ENCODE measurements around the gene TMPRSS11F. TPM values are rescaled to one million over a fixed set of nuclear protein-coding genes. Genes with fewer than 3 reads are reported as not detected.

TMPRSS11F gene
- total and polyA plus RNA-seq, 9 of the 15 experiments (the other 6 are each of a cell fraction or from before 2014, with no cell fraction given): 0.03 to 0.36 (median 0.07) TPM; not detected in 2

DNA sequence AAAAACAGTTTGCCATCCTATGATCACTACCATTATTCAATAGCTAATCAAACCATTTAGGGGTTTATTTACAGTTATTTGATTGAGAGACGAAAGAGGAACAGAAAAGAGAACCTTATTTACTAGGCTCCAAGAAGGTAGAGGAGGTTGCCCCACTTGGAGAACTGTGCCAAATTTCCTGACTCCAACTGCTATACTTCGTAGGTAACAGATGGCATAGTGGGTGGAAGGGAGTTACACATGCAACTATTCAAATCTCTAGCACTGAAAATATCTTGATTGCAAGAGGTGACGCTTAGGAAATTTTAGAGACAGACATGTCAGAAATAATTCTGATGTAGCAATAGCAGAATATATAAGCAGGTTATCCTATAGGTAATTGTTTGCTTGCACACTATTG, 38.0 kb upstream of the TMPRSS11F start (continued):
- TF ChIP-seq, protein P1, sequence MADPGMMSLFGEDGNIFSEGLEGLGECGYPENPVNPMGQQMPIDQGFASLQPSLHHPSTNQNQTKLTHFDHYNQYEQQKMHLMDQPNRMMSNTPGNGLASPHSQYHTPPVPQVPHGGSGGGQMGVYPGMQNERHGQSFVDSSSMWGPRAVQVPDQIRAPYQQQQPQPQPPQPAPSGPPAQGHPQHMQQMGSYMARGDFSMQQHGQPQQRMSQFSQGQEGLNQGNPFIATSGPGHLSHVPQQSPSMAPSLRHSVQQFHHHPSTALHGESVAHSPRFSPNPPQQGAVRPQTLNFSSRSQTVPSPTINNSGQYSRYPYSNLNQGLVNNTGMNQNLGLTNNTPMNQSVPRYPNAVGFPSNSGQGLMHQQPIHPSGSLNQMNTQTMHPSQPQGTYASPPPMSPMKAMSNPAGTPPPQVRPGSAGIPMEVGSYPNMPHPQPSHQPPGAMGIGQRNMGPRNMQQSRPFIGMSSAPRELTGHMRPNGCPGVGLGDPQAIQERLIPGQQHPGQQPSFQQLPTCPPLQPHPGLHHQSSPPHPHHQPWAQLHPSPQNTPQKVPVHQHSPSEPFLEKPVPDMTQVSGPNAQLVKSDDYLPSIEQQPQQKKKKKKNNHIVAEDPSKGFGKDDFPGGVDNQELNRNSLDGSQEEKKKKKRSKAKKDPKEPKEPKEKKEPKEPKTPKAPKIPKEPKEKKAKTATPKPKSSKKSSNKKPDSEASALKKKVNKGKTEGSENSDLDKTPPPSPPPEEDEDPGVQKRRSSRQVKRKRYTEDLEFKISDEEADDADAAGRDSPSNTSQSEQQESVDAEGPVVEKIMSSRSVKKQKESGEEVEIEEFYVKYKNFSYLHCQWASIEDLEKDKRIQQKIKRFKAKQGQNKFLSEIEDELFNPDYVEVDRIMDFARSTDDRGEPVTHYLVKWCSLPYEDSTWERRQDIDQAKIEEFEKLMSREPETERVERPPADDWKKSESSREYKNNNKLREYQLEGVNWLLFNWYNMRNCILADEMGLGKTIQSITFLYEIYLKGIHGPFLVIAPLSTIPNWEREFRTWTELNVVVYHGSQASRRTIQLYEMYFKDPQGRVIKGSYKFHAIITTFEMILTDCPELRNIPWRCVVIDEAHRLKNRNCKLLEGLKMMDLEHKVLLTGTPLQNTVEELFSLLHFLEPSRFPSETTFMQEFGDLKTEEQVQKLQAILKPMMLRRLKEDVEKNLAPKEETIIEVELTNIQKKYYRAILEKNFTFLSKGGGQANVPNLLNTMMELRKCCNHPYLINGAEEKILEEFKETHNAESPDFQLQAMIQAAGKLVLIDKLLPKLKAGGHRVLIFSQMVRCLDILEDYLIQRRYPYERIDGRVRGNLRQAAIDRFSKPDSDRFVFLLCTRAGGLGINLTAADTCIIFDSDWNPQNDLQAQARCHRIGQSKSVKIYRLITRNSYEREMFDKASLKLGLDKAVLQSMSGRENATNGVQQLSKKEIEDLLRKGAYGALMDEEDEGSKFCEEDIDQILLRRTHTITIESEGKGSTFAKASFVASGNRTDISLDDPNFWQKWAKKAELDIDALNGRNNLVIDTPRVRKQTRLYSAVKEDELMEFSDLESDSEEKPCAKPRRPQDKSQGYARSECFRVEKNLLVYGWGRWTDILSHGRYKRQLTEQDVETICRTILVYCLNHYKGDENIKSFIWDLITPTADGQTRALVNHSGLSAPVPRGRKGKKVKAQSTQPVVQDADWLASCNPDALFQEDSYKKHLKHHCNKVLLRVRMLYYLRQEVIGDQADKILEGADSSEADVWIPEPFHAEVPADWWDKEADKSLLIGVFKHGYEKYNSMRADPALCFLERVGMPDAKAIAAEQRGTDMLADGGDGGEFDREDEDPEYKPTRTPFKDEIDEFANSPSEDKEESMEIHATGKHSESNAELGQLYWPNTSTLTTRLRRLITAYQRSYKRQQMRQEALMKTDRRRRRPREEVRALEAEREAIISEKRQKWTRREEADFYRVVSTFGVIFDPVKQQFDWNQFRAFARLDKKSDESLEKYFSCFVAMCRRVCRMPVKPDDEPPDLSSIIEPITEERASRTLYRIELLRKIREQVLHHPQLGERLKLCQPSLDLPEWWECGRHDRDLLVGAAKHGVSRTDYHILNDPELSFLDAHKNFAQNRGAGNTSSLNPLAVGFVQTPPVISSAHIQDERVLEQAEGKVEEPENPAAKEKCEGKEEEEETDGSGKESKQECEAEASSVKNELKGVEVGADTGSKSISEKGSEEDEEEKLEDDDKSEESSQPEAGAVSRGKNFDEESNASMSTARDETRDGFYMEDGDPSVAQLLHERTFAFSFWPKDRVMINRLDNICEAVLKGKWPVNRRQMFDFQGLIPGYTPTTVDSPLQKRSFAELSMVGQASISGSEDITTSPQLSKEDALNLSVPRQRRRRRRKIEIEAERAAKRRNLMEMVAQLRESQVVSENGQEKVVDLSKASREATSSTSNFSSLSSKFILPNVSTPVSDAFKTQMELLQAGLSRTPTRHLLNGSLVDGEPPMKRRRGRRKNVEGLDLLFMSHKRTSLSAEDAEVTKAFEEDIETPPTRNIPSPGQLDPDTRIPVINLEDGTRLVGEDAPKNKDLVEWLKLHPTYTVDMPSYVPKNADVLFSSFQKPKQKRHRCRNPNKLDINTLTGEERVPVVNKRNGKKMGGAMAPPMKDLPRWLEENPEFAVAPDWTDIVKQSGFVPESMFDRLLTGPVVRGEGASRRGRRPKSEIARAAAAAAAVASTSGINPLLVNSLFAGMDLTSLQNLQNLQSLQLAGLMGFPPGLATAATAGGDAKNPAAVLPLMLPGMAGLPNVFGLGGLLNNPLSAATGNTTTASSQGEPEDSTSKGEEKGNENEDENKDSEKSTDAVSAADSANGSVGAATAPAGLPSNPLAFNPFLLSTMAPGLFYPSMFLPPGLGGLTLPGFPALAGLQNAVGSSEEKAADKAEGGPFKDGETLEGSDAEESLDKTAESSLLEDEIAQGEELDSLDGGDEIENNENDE (IDR thresholded peaks at IDR 0.05; ENCODE audit: low read depth, low read length): no peak
- TF ChIP-seq L3MBTL2 (IDR thresholded peaks at IDR 0.05) (no peak), HDAC8 (tag; IDR thresholded peaks at IDR 0.05) (no peak), HDAC3 (IDR thresholded peaks at IDR 0.05; ENCODE audit: borderline replicate concordance, partially characterized antibody) (no peak), CHD1 (IDR thresholded peaks at IDR 0.05; ENCODE audit: low read length) (no peak), PCBP1 (IDR thresholded peaks at IDR 0.05; ENCODE audit: low read depth, low read length, poor library complexity, severe bottlenecking) (no peak), SAFB2 (IDR thresholded peaks at IDR 0.05; ENCODE audit: borderline replicate concordance, low read depth, low read length, severe bottlenecking) (no peak), ZNF586 (CRISPR knock-in tag; conservative IDR thresholded peaks at IDR 0.05) (no peak)

Data from K562 (cell line).